HepG2 (cell line): Measurements from ENCODE around the gene ADPRH. TPM values are rescaled to one million over a fixed set of nuclear protein-coding genes. Genes with fewer than 3 reads are reported as not detected.

Source experiments
- ATAC-seq: fragments of 200-7000 bp; cut with Tn5 transposase; 3 replicates; pipeline ENCODE4 v1.9.1; 2020; ENCODE audit warnings: mild to moderate bottlenecking, moderate library complexity
- BruUV-seq: library from RNA; stranded (reverse); fragments of 400-500 nt; replicated peaks from 2 replicates; lab custom pipeline; 2021; lab: Mats Ljungman, UMichigan
- CTCF ChIA-PET: fragments of 300-600 bp; formaldehyde crosslinking; extraction: SDS; loops from one replicate; lab custom pipeline; 2021; ENCODE audit warnings: low total read pairs, inconsistent platforms, low intra/inter-chr PET ratio; lab: Yijun Ruan, JAX
- POLR2A ChIA-PET: fragments of 350-600 bp; sonication (Branson Sonifier 250); formaldehyde crosslinking; loops from one replicate; lab custom pipeline; 2020; ENCODE audit warnings: antibody characterized with exemption, inconsistent platforms; lab: Yijun Ruan, JAX
- DNase-seq: peaks from one replicate; pipeline ENCODE4 v3.0.0-alpha.2; 2015; ENCODE audit warnings: low spot score
- FAIRE-seq: peaks from 3 replicates; lab custom pipeline; 2011; peaks lifted over from hg19 to GRCh38; lab: Jason Lieb, UNC
- H2AFZ ChIP-seq: one replicate; pipeline ENCODE4 v1.6.1; 2011; ENCODE audit warnings: low read length, inconsistent platforms
- H3K27ac ChIP-seq: fragments of 300-600 bp; 3 replicates; pipeline ENCODE4 v1.8.0; 2011; ENCODE audit warnings: mixed run types, mild to moderate bottlenecking, mixed read lengths, low read length, inconsistent platforms; ENCODE audit not compliant: insufficient read depth; ENCODE audit errors: extremely low read length
- H3K27me3 ChIP-seq, 2 experiments: fragments of 200-600 bp in 1 of 2; 2 replicates in 1 of 2; 3 replicates in 1 of 2; pipeline versions ENCODE4 v1.6.0 to v1.8.0; 2011; ENCODE audit warnings: low read length in 2 of 2, mild to moderate bottlenecking in 2 of 2, moderate library complexity in 2 of 2, inconsistent platforms in 1 of 2; ENCODE audit not compliant: insufficient read depth in 2 of 2, control insufficient read depth in 1 of 2
- H3K36me3 ChIP-seq, 2 experiments: fragments of 200-600 bp in 1 of 2; replicated peaks in 1 of 2; 2 replicates in 1 of 2; 3 replicates in 1 of 2; pipeline versions ENCODE4 v1.5.1 to v1.8.0; 2011; ENCODE audit warnings: low read length in 2 of 2, inconsistent platforms in 1 of 2; ENCODE audit not compliant: insufficient read depth in 2 of 2, control insufficient read depth in 1 of 2
- H3K4me1 ChIP-seq: 2 replicates; pipeline ENCODE4 v1.5.1; 2012; ENCODE audit warnings: low read length, inconsistent platforms; ENCODE audit not compliant: insufficient read depth
- H3K4me2 ChIP-seq: 2 replicates; pipeline ENCODE4 v1.6.0; 2011; ENCODE audit warnings: low read depth, low read length, inconsistent platforms
- H3K4me3 ChIP-seq, 3 experiments: fragments of 200-600 bp in 1 of 3; sonication (generic), shearing (Covaris generic) in 1 of 3; replicated peaks in 1 of 3; 2 replicates each; pipeline ENCODE4 v1.5.1; 2011 to 2016; ENCODE audit warnings: low read length in 3 of 3, inconsistent platforms in 2 of 3, low read depth in 2 of 3, mild to moderate bottlenecking in 2 of 3, control low read depth in 1 of 3, mixed read lengths in 1 of 3; ENCODE audit not compliant: insufficient read depth in 1 of 3
- H3K79me2 ChIP-seq: one replicate; pipeline ENCODE4 v1.6.1; 2011; ENCODE audit warnings: low read length, inconsistent platforms; ENCODE audit not compliant: insufficient read depth
- H3K9ac ChIP-seq: 2 replicates; pipeline ENCODE4 v1.6.0; 2011; ENCODE audit warnings: mild to moderate bottlenecking, low read depth, low read length, inconsistent platforms; ENCODE audit not compliant: insufficient read depth
- H3K9me3 ChIP-seq: 2 replicates; pipeline ENCODE4 v1.5.1; 2012; ENCODE audit warnings: mild to moderate bottlenecking, low read length
- H4K20me1 ChIP-seq: 2 replicates; pipeline ENCODE4 v1.6.0; 2011; ENCODE audit warnings: inconsistent platforms, mild to moderate bottlenecking, low read length, moderate library complexity; ENCODE audit not compliant: insufficient read depth
- ATAD3A ChIP-seq: sonication (generic); formaldehyde crosslinking; IDR thresholded peaks from 2 replicates; pipeline ENCODE4 v1.4.0; 2020; ENCODE audit warnings: missing genetic modification reagents
- ATF6 ChIP-seq: sonication (generic); formaldehyde crosslinking; conservative IDR thresholded peaks from 2 replicates; pipeline ENCODE4 v1.4.0; 2020; ENCODE audit warnings: missing genetic modification reagents
- CTCF ChIP-seq: sonication (generic); formaldehyde crosslinking; IDR thresholded peaks from 2 replicates; pipeline ENCODE4 v1.5.0; 2020; ENCODE audit warnings: mild to moderate bottlenecking, missing genetic modification reagents, moderate library complexity
- DMTF1 ChIP-seq: sonication (generic); formaldehyde crosslinking; IDR thresholded peaks from 2 replicates; pipeline ENCODE4 v1.4.0; 2020; ENCODE audit warnings: mild to moderate bottlenecking, missing genetic modification reagents
- FOSL1 ChIP-seq: sonication (generic); formaldehyde crosslinking; IDR thresholded peaks from 2 replicates; pipeline ENCODE4 v1.9.0; 2021; ENCODE audit warnings: missing genetic modification reagents, borderline replicate concordance
- MNT ChIP-seq: fragments of 450-650 bp; IDR thresholded peaks from 2 replicates; pipeline ENCODE4 v1.6.1; 2016
- NPAS2 ChIP-seq: sonication (generic); formaldehyde crosslinking; IDR thresholded peaks from 2 replicates; pipeline ENCODE4 v1.8.0; 2022; ENCODE audit warnings: mild to moderate bottlenecking, missing genetic modification reagents, borderline replicate concordance
- PHF21A ChIP-seq: sonication (generic); formaldehyde crosslinking; IDR thresholded peaks from 2 replicates; pipeline ENCODE4 v1.5.0; 2020; ENCODE audit warnings: mild to moderate bottlenecking, missing genetic modification reagents
- ZBTB42 ChIP-seq: sonication (generic); formaldehyde crosslinking; IDR thresholded peaks from 2 replicates; pipeline ENCODE4 v1.5.0; 2020; ENCODE audit warnings: mild to moderate bottlenecking, missing genetic modification reagents
- ZNF354B ChIP-seq: sonication (generic); formaldehyde crosslinking; IDR thresholded peaks from 2 replicates; pipeline ENCODE4 v1.8.0; 2022; ENCODE audit warnings: mild to moderate bottlenecking, missing genetic modification reagents
- ZNF607 ChIP-seq: sonication (generic); formaldehyde crosslinking; IDR thresholded peaks from 2 replicates; pipeline ENCODE4 v1.5.1; 2020; ENCODE audit warnings: missing genetic modification reagents, mild to moderate bottlenecking, borderline replicate concordance
- ZNF710 ChIP-seq: sonication (generic); formaldehyde crosslinking; IDR thresholded peaks from 2 replicates; pipeline ENCODE4 v1.5.0; 2020; ENCODE audit warnings: mild to moderate bottlenecking, missing genetic modification reagents, borderline replicate concordance
- ZNF790 ChIP-seq: sonication (generic); formaldehyde crosslinking; IDR thresholded peaks from 2 replicates; pipeline ENCODE4 v1.8.0; 2022; ENCODE audit warnings: missing genetic modification reagents, mild to moderate bottlenecking, borderline replicate concordance
- ZNF792 ChIP-seq: IDR thresholded peaks from 2 replicates; pipeline ENCODE4 v1.6.1; 2016
- WGBS: methylation state at CpG from one replicate; pipeline ENCODE4 v1.1.6; 2017; ENCODE audit warnings: low lambda C conversion rate; 5-methylcytosine and 5-hydroxymethylcytosine counted together
- in situ Hi-C: cut with HindIII; loops from 2 replicates; pipeline ENCODE4 v1.10.0; 2017; ENCODE audit warnings: low pct_unique_long_range_greater_than_20kb; ENCODE audit not compliant: extremely low pct_ligation_motif_present
- intact Hi-C: fragments of 100-400 bp; cut with micrococcal nuclease; formaldehyde crosslinking; loops from one replicate; pipeline ENCODE4 v1.10.0; 2022; ENCODE audit not compliant: unreplicated experiment
- polyA plus RNA-seq, 8 experiments: library from polyadenylated mRNA; depleted of rRNA in 3 of 8; stranded (reverse) in 7 of 8; unstranded in 1 of 8; fragments of >200 nt; fragmentation: Illumina TruSeq in 4 of 8; extraction: Trizol in 4 of 8; gene quantifications; 2 replicates each; pipeline versions ENCODE4 v1.2.1 to v1.2.3, GENCODE V29; 2011 to 2016; ENCODE audit warnings: low read depth in 4 of 8, missing spikeins in 1 of 8, mixed read lengths in 1 of 8; ENCODE audit not compliant: insufficient read depth in 1 of 8
- total RNA-seq, 5 experiments: library from RNA; depleted of rRNA; stranded (reverse); fragments of >200 nt; fragmentation: Illumina TruSeq; extraction: Trizol; gene quantifications; 2 replicates each; pipeline ENCODE4 v1.2.3, GENCODE V29; 2016; ENCODE audit warnings: low read depth in 1 of 5

The ADPRH gene
- total and polyA plus RNA-seq, 2 of the 13 experiments (the other 11 are each of a cell fraction or from before 2014, with no cell fraction given), result 0.01 to 0.15 TPM

GRCh38 chr3:119608405-119609000, 29.2 kb downstream of the ADPRH start:
- TF ChIP-seq ATAD3A (CRISPR knock-in tag), result no peak
- no peak for TF ChIP-seq PHF21A (CRISPR knock-in tag)
- no peak for TF ChIP-seq ZNF607 (CRISPR knock-in tag)
- TF ChIP-seq ZNF792 (CRISPR knock-in tag), result no peak
- TF ChIP-seq ZNF354B (CRISPR knock-in tag), result no peak
- no peak for TF ChIP-seq FOSL1
- TF ChIP-seq NPAS2 (CRISPR knock-in tag), result no peak
- no peak for TF ChIP-seq ATF6 (CRISPR knock-in tag)
- TF ChIP-seq DMTF1 (CRISPR knock-in tag), result no peak
- TF ChIP-seq ZNF710 (CRISPR knock-in tag), result no peak
- no peak for TF ChIP-seq CTCF (CRISPR knock-in tag)
- no peak for TF ChIP-seq ZBTB42
- no peak for TF ChIP-seq MNT
- TF ChIP-seq ZNF790, result no peak
- BruUV-seq, result no TSS peak
- Histone ChIP-seq H3K4me3 (no peak overlapping the region), H4K20me1 (no peaks in the 10 kb centered on the region), H3K4me1 (no peaks in the 10 kb centered on the region), H3K4me2 (no peak overlapping the region), H3K9me3 (no peaks in the 10 kb centered on the region), H3K79me2 (no peaks in the 10 kb centered on the region), H3K9ac (no peak overlapping the region), H2AFZ (no peak overlapping the region), H3K36me3 (no peaks in the 10 kb centered on the region), H3K27ac (no peak overlapping the region), H3K27me3 (0 out of 5 replicates have a peak, but pooled peaks cover 0 to 3% of the 10 kb centered on the region in 2 experiments)
- ATAC-seq (no peak), DNase-seq (no peak), FAIRE-seq (no peak)
- 54% methylated on average over 6 of the region's 6 CpGs for WGBS
- POLR2A ChIA-PET, result no interaction called here
- CTCF ChIA-PET, result no interaction called here
- in situ Hi-C loops, result no loop called here
- intact Hi-C loops, result no loop called here
